HG03025 (cell line): ENCODE results near the gene RNF207.

ENCODE experiments used
- ATAC-seq: cut with Tn5 transposase; IDR thresholded peaks from one replicate; pipeline ENCODE4 v1.9.1; 2021; ENCODE audit warnings: mild to moderate bottlenecking, moderate library complexity; ENCODE audit not compliant: unreplicated experiment, low FRiP score

The RNF207 gene

GRCh38 chr1:6246497-6247467, 40.9 kb downstream of the RNF207 start:
- ATAC-seq: no peak

- ATAC-seq: no peak
Observed at GRCh38 chr1:6247651-6248050, 41.7 kb downstream of the RNF207 start.

GRCh38 chr1:6248161-6248776, 42.4 kb downstream of the RNF207 start:
- ATAC-seq: no peak

GRCh38 chr1:6248932-6249738, 43.2 kb downstream of the RNF207 start:
- no peak for ATAC-seq

GRCh38 chr1:6249739-6250689, 44.1 kb downstream of the RNF207 start:
- no peak for ATAC-seq

- no peak for ATAC-seq
Observed at GRCh38 chr1:6251233-6251632, 45.3 kb downstream of the RNF207 start.

GRCh38 chr1:6251681-6252373, 45.9 kb downstream of the RNF207 start:
- ATAC-seq: no peak

GRCh38 chr1:6252374-6252710, 46.4 kb downstream of the RNF207 start:
- ATAC-seq: no peak

- ATAC-seq: no peak
Observed at GRCh38 chr1:6253380-6253779, 47.5 kb downstream of the RNF207 start.

- no peak for ATAC-seq
Observed at GRCh38 chr1:6254691-6255090, 48.8 kb downstream of the RNF207 start.

GRCh38 chr1:6256645-6257044, 50.7 kb downstream of the RNF207 start:
- no peak for ATAC-seq

GRCh38 chr1:6257541-6258069, 51.7 kb downstream of the RNF207 start:
- no peak for ATAC-seq

GRCh38 chr1:6258675-6259074, 52.8 kb downstream of the RNF207 start:
- ATAC-seq: no peak

- ATAC-seq: no peak
Observed at GRCh38 chr1:6259491-6260362, 53.8 kb downstream of the RNF207 start.

GRCh38 chr1:6260433-6260934, 54.6 kb downstream of the RNF207 start:
- ATAC-seq: no peak

GRCh38 chr1:6260961-6261614, 55.2 kb downstream of the RNF207 start, which contains the start of gene GPR153:
Gene GPR153 (minus strand): TSS chr1:6261098. CDS start chr1:6254905, 6,193 bp downstream.
- ATAC-seq: no peak

- no peak for ATAC-seq
Observed at GRCh38 chr1:6261615-6261995, 55.7 kb downstream of the RNF207 start.
